GM18520 (cell line): ENCODE measurements around the gene BICRAL.

Source experiments
- ATAC-seq: cut with Tn5 transposase; IDR thresholded peaks from one replicate; pipeline ENCODE4 v1.9.1; 2021; ENCODE audit not compliant: unreplicated experiment

Gene BICRAL

GRCh38 chr6:42764911-42765648 is 16.8 kb upstream of the BICRAL start:
- no peak for ATAC-seq

- no peak for ATAC-seq
Observed at GRCh38 chr6:42766163-42766670, 15.6 kb upstream of the BICRAL start.

GRCh38 chr6:42769051-42769450 is 12.8 kb upstream of the BICRAL start:
- no peak for ATAC-seq

- no peak for ATAC-seq
Observed at GRCh38 chr6:42769836-42770235, 12.0 kb upstream of the BICRAL start.

- peak; percentile 16 for ATAC-seq
Observed at GRCh38 chr6:42771741-42772100, 10.1 kb upstream of the BICRAL start.

GRCh38 chr6:42774201-42774600 is 7.7 kb upstream of the BICRAL start:
- ATAC-seq: no peak

GRCh38 chr6:42774821-42775487 is 6.9 kb upstream of the BICRAL start:
- peak; percentile 27 for ATAC-seq

GRCh38 chr6:42777126-42777822 is 4.6 kb upstream of the BICRAL start:
- ATAC-seq: no peak

- ATAC-seq: no peak
Observed at GRCh38 chr6:42778122-42778521, 3.7 kb upstream of the BICRAL start.

GRCh38 chr6:42779521-42779920 is 2.3 kb upstream of the BICRAL start:
- no peak for ATAC-seq

GRCh38 chr6:42781546-42781795 is 381 bp upstream of the BICRAL start:
- no peak for ATAC-seq

GRCh38 chr6:42782689-42783176 is 881 bp downstream of the BICRAL start:
- no peak for ATAC-seq

- peak; percentile 34 for ATAC-seq
Observed at GRCh38 chr6:42783177-42783875, 1.5 kb downstream of the BICRAL start.

- no peak for ATAC-seq
Observed at GRCh38 chr6:42783876-42784642, 2.2 kb downstream of the BICRAL start.

GRCh38 chr6:42784717-42785498 is 3.1 kb downstream of the BICRAL start:
- ATAC-seq: no peak

GRCh38 chr6:42786525-42786985 is 4.7 kb downstream of the BICRAL start:
- no peak for ATAC-seq

- no peak for ATAC-seq
Observed at GRCh38 chr6:42787063-42787472, 5.2 kb downstream of the BICRAL start.

- ATAC-seq: no peak
Observed at GRCh38 chr6:42788671-42789070, 6.8 kb downstream of the BICRAL start.

GRCh38 chr6:42790549-42791181 is 8.8 kb downstream of the BICRAL start:
- no peak for ATAC-seq
